Measurements from ENCODE around the gene SGK1. TPM values are rescaled to one million over a fixed set of nuclear protein-coding genes. Genes with fewer than 3 reads are reported as not detected.
"Not testable (repeated sequence)": the region's sequence is repeated elsewhere in the genome, so short reads cannot be mapped to it uniquely, and the experiment has no call there.

The SGK1 gene
- total RNA-seq, 2 donors from 2014 or later, result 151 to 155 TPM

GRCh38 chr6:134324766-134325165, 6.9 kb upstream of the SGK1 start:
- DNase-seq (ENCODE audit: low spot score), result no peak
- Histone ChIP-seq H3K4me1 (no peaks in the 10 kb centered on the region), H3K4me3 (no peak overlapping the region), H3K36me3 (no peaks in the 10 kb centered on the region), H3K27me3 (no peaks in the 10 kb centered on the region), H3K9me3 (peaks cover 0 to 12% of the 10 kb centered on the region in 2 donors), H3K27ac (no peak overlapping the region)
- TF ChIP-seq CTCF (IDR thresholded peaks at IDR 0.05), result no peak

GRCh38 chr6:134324141-134324540, 6.2 kb upstream of the SGK1 start:
- H3K27ac ChIP-seq, result no peak overlapping the region
- H3K4me3 ChIP-seq, result no peak overlapping the region
- no peaks in the 10 kb centered on the region for H3K27me3 ChIP-seq
- H3K9me3 ChIP-seq, result peaks cover 0 to 12% of the 10 kb centered on the region in 2 donors
- no peaks in the 10 kb centered on the region for H3K36me3 ChIP-seq
- DNase-seq (ENCODE audit: low spot score), result no peak
- no peaks in the 10 kb centered on the region for H3K4me1 ChIP-seq
- TF ChIP-seq CTCF (IDR thresholded peaks at IDR 0.05), result no peak

GRCh38 chr6:134323698-134324097, 5.8 kb upstream of the SGK1 start:
- Histone ChIP-seq H3K36me3 (no peaks in the 10 kb centered on the region), H3K4me3 (no peak overlapping the region), H3K27me3 (no peaks in the 10 kb centered on the region), H3K4me1 (no peaks in the 10 kb centered on the region), H3K27ac (no peak overlapping the region), H3K9me3 (peaks cover 0 to 12% of the 10 kb centered on the region in 2 donors)
- DNase-seq (ENCODE audit: low spot score), result no peak
- no peak for TF ChIP-seq CTCF (IDR thresholded peaks at IDR 0.05)

GRCh38 chr6:134323294-134323693, 5.4 kb upstream of the SGK1 start:
- Histone ChIP-seq H3K36me3 (no peaks in the 10 kb centered on the region), H3K4me3 (no peak overlapping the region), H3K9me3 (peaks cover 0 to 12% of the 10 kb centered on the region in 2 donors), H3K27ac (no peak overlapping the region), H3K27me3 (no peaks in the 10 kb centered on the region), H3K4me1 (peaks cover 0 to 4% of the 10 kb centered on the region in 2 donors)
- no peak for TF ChIP-seq CTCF (IDR thresholded peaks at IDR 0.05)
- no peak for DNase-seq (ENCODE audit: low spot score)

GRCh38 chr6:134322216-134322615, 4.3 kb upstream of the SGK1 start:
- H3K27me3 ChIP-seq, result no peaks in the 10 kb centered on the region
- no peak overlapping the region for H3K27ac ChIP-seq
- H3K36me3 ChIP-seq, result no peaks in the 10 kb centered on the region
- H3K4me3 ChIP-seq, result no peak overlapping the region
- peaks cover 0 to 15% of the 10 kb centered on the region in 2 donors for H3K4me1 ChIP-seq
- no peak for TF ChIP-seq CTCF (IDR thresholded peaks at IDR 0.05)
- DNase-seq (ENCODE audit: low spot score), result no peak
- peaks cover 0 to 12% of the 10 kb centered on the region in 2 donors for H3K9me3 ChIP-seq

GRCh38 chr6:134321246-134321645, 3.3 kb upstream of the SGK1 start:
- DNase-seq (ENCODE audit: low spot score), result no peak
- peaks cover 0 to 11% of the 10 kb centered on the region in 2 donors for H3K9me3 ChIP-seq
- peaks cover 0 to 16% of the 10 kb centered on the region in 2 donors for H3K4me1 ChIP-seq
- no peak overlapping the region for H3K27ac ChIP-seq
- no peaks in the 10 kb centered on the region for H3K27me3 ChIP-seq
- no peak for TF ChIP-seq CTCF (IDR thresholded peaks at IDR 0.05)
- H3K36me3 ChIP-seq, result no peaks in the 10 kb centered on the region
- no peak overlapping the region for H3K4me3 ChIP-seq

GRCh38 chr6:134319686-134320085, 1.8 kb upstream of the SGK1 start:
- H3K4me1 ChIP-seq, result peaks cover 0 to 16% of the 10 kb centered on the region in 2 donors
- DNase-seq (ENCODE audit: low spot score); H3K9me3 ChIP-seq; H3K4me3 ChIP-seq; H3K27ac ChIP-seq; H3K36me3 ChIP-seq; H3K27me3 ChIP-seq: not testable (repeated sequence)

Data from right atrium auricular region (tissue), 2 donors.